Activated CD8-positive, alpha-beta memory T cell treated with anti-CD3 and anti-CD28 coated beads for 48 hours (primary cell): Measurements from ENCODE around the gene KSR1.
A peak's percentile ranks its signal among the peaks of the same experiment; 100 is the strongest.

Source experiments
- DNase-seq, 3 experiments: peaks; one replicate each; pipeline ENCODE4 v3.0.0-alpha.2; 2020; ENCODE audit warnings: low read depth in 2 of 3, low spot score in 2 of 3

Gene KSR1

GRCh38 chr17:27471321-27472269 lies 15.3 kb downstream of the KSR1 start:
- peak in 2 of 3 experiments; percentile 63 to 64 for DNase-seq

GRCh38 chr17:27473190-27473747 lies 17.0 kb downstream of the KSR1 start:
- no peak for DNase-seq

- DNase-seq, result peak in 1 of 3 experiments; percentile 61
Measured at GRCh38 chr17:27473748-27474609, 17.7 kb downstream of the KSR1 start.

GRCh38 chr17:27475070-27475673 lies 18.9 kb downstream of the KSR1 start:
- no peak for DNase-seq

GRCh38 chr17:27475981-27476895 lies 20.0 kb downstream of the KSR1 start:
- DNase-seq, result no peak

GRCh38 chr17:27477050-27477888 lies 21.0 kb downstream of the KSR1 start:
- DNase-seq, result no peak

- no peak for DNase-seq
Measured at GRCh38 chr17:27477971-27478684, 21.9 kb downstream of the KSR1 start.

GRCh38 chr17:27478901-27479538 lies 22.8 kb downstream of the KSR1 start:
- DNase-seq, result no peak

GRCh38 chr17:27479838-27480237 lies 23.6 kb downstream of the KSR1 start:
- DNase-seq, result no peak

- DNase-seq, result no peak
Measured at GRCh38 chr17:27480699-27481098, 24.5 kb downstream of the KSR1 start.

- DNase-seq, result no peak
Measured at GRCh38 chr17:27481327-27481726, 25.1 kb downstream of the KSR1 start.

GRCh38 chr17:27485125-27485524 lies 28.9 kb downstream of the KSR1 start:
- DNase-seq, result no peak

- DNase-seq, result no peak
Measured at GRCh38 chr17:27485716-27486495, 29.7 kb downstream of the KSR1 start.

- no peak for DNase-seq
Measured at GRCh38 chr17:27486741-27487140, 30.5 kb downstream of the KSR1 start.

- DNase-seq, result no peak
Measured at GRCh38 chr17:27488231-27488630, 32.0 kb downstream of the KSR1 start.

GRCh38 chr17:27489045-27489715 lies 32.9 kb downstream of the KSR1 start:
- no peak for DNase-seq

GRCh38 chr17:27490391-27490790 lies 34.1 kb downstream of the KSR1 start:
- DNase-seq, result no peak
